NB4 (cell line): ENCODE results near the gene ABHD4.

Experiments used
- DNase-seq: peaks from one replicate; pipeline ENCODE4 v3.0.0; 2010; ENCODE audit warnings: low read depth
- H3K4me3 ChIP-seq: one replicate; pipeline ENCODE4 v1.5.1; 2011; ENCODE audit warnings: mild to moderate bottlenecking, low read depth, low read length, moderate library complexity
- CTCF ChIP-seq: IDR thresholded peaks from one replicate; pipeline ENCODE4 v1.5.1; 2012; ENCODE audit warnings: low read depth, low read length
- MAX ChIP-seq: IDR thresholded peaks from 2 replicates; pipeline ENCODE4 v1.6.1; 2011; ENCODE audit warnings: low read depth, low read length
- MYC ChIP-seq: IDR thresholded peaks from 2 replicates; pipeline ENCODE4 v1.6.1; 2011; ENCODE audit warnings: low read depth, low read length
- POLR2A ChIP-seq: IDR thresholded peaks from 2 replicates; pipeline ENCODE4 v1.6.1; 2011; ENCODE audit warnings: mild to moderate bottlenecking; ENCODE audit not compliant: insufficient read length; ENCODE audit errors: extremely low read depth

ABHD4 gene

GRCh38 chr14:22589096-22589839 lies 8.8 kb upstream of the ABHD4 start, which contains the start of gene DAD1:
Gene DAD1, minus strand, starts transcription at chr14:22589224. Its CDS starts 67 bp downstream, at chr14:22589157.
- peak within 1 kb of the TSS; percentile 85 for H3K4me3 ChIP-seq
- TF ChIP-seq CTCF, result no peak
- TF ChIP-seq MAX, result 0 out of 2 replicates have a peak, but pooled peaks have one; percentile 51
- TF ChIP-seq POLR2A, result peak; percentile 91
- TF ChIP-seq MYC, result no peak
- DNase-seq, result peak; percentile 99

- no peak for DNase-seq
- TF ChIP-seq MAX (no peak), POLR2A (no peak), CTCF (no peak), MYC (no peak)
- no peak overlapping the region for H3K4me3 ChIP-seq
Measured at GRCh38 chr14:22593189-22593588, 4.9 kb upstream of the ABHD4 start.

- no peak for DNase-seq
- no peak for TF ChIP-seq POLR2A
- TF ChIP-seq MYC, result no peak
- TF ChIP-seq MAX, result no peak
- no peak for TF ChIP-seq CTCF
- no peak overlapping the region for H3K4me3 ChIP-seq
Measured at GRCh38 chr14:22593601-22594000, 4.5 kb upstream of the ABHD4 start.

GRCh38 chr14:22594156-22594716 lies 3.9 kb upstream of the ABHD4 start:
- no peak for DNase-seq
- no peak overlapping the region for H3K4me3 ChIP-seq
- no peak for TF ChIP-seq CTCF
- TF ChIP-seq MAX, result no peak
- no peak for TF ChIP-seq MYC
- TF ChIP-seq POLR2A, result no peak

GRCh38 chr14:22596354-22596879 lies 1.7 kb upstream of the ABHD4 start:
- DNase-seq, result no peak
- H3K4me3 ChIP-seq, result no peak overlapping the region
- no peak for TF ChIP-seq POLR2A
- TF ChIP-seq MYC, result no peak
- no peak for TF ChIP-seq CTCF
- no peak for TF ChIP-seq MAX
